Heart left ventricle (tissue), 16 donors: Measurements from ENCODE around the gene CDC14B. TPM values are rescaled to one million over a fixed set of nuclear protein-coding genes. Genes with fewer than 3 reads are reported as not detected.

ENCODE experiments used
- ATAC-seq, 4 donors: fragments of 200-7000 bp; cut with Tn5 transposase; one replicate each; pipeline ENCODE4 v1.9.1; 2020 to 2022; ENCODE audit warnings: moderate library complexity in 4 of 4, mild to moderate bottlenecking in 3 of 4, moderate number of reproducible peaks in 1 of 4
- DNase-seq, 5 donors: peaks; one replicate each; pipeline ENCODE4 v3.0.0-alpha.2; 2020
- H3K27ac ChIP-seq, 12 donors: fragments of 200-600 bp; sonication (generic) in 4 of 12; one replicate each; pipeline versions ENCODE4 v1.5.0 to v1.8.0; 2016 to 2022; ENCODE audit warnings: mild to moderate bottlenecking in 2 of 12
- H3K27me3 ChIP-seq, 9 donors: fragments of 200-600 bp; sonication (generic) in 2 of 9; one replicate each; pipeline versions ENCODE4 v1.5.1 to v1.8.0; 2016 to 2022; ENCODE audit warnings: mild to moderate bottlenecking in 3 of 9
- H3K36me3 ChIP-seq, 9 donors: fragments of 200-600 bp; sonication (generic) in 2 of 9; one replicate each; pipeline versions ENCODE4 v1.5.0 to v1.8.0; 2018 to 2022; ENCODE audit warnings: mild to moderate bottlenecking in 2 of 9
- H3K4me1 ChIP-seq, 12 donors: fragments of 200-600 bp; sonication (generic) in 4 of 12; one replicate each; pipeline versions ENCODE4 v1.5.0 to v1.8.0; 2016 to 2022; ENCODE audit warnings: mild to moderate bottlenecking in 3 of 12
- H3K4me3 ChIP-seq, 12 donors: fragments of 200-600 bp; sonication (generic) in 4 of 12; one replicate each; pipeline versions ENCODE4 v1.5.0 to v1.8.0; 2017 to 2022; ENCODE audit warnings: mild to moderate bottlenecking in 9 of 12, moderate library complexity in 4 of 12
- H3K9me3 ChIP-seq, 12 donors: fragments of 200-600 bp; sonication (generic) in 4 of 12; one replicate each; pipeline versions ENCODE4 v1.5.0 to v1.8.0; 2016 to 2022; ENCODE audit warnings: mild to moderate bottlenecking in 1 of 12
- CTCF ChIP-seq, 12 donors: fragments of 200-600 bp; sonication (generic) in 4 of 12; IDR thresholded peaks; one replicate each; pipeline versions ENCODE4 v1.5.0 to v1.8.0; 2018 to 2022; ENCODE audit warnings: antibody characterized with exemption in 12 of 12, mild to moderate bottlenecking in 5 of 12
- POLR2A ChIP-seq, 2 donors: fragments of 450-650 bp; IDR thresholded peaks; one replicate each; pipeline ENCODE4 v1.6.1; 2017; ENCODE audit warnings: antibody characterized with exemption in 2 of 2, mild to moderate bottlenecking in 2 of 2, moderate library complexity in 2 of 2
- WGBS, 4 donors: extraction: QIAGEN DNeasy Blood & Tissue Kit in 2 of 4; methylation state at CpG; one replicate each; pipeline versions ENCODE4 v1.1.5 to v1.1.7; 2013 to 2018; 5-methylcytosine and 5-hydroxymethylcytosine counted together
- intact Hi-C, 10 donors: fragments of 100-400 bp; cut with DNase I; formaldehyde crosslinking; loops; one replicate each; pipeline versions ENCODE4 v1.11.1 to v1.14.2; 2022
- polyA plus RNA-seq, 2 donors: library from polyadenylated mRNA; stranded (reverse); fragments of 200-250 nt; gene quantifications; one replicate each; pipeline ENCODE4 v1.2.3, GENCODE V29; 2013
- total RNA-seq, 9 donors: library from RNA; depleted of rRNA in 2 of 9; stranded (reverse); fragments of >200 nt in 2 of 9; fragmentation: NEBNext Ultra II Directional in 3 of 9; extraction: Animal tissue kit (Norgen Biotek cat#: 25700) in 3 of 9; gene quantifications; one replicate each; pipeline versions ENCODE4 v1.1.0 to v1.2.4, GENCODE V29; 2016 to 2023
- donor health status: ischemic (EF 13 %, LVEDD 7.1; RV severe dilation, severe dysfunction).
- donor health status: healthy with polysubstance abuse.
- donor health status: DM: no; HTN: yes; CAD: no.
- donor health status: DM: no; HTN: no; CAD: no.
- donor health status: ischemic (EF 25% LVEDD 6.9; RV normal size, moderate dysfunction).
- donor health status: ischemic (EF 25% LVEDD 5.7; RV mildly dilated, moderate dysfunction).
- donor health status: healthy.
- donor health status: DM: yes; HTN: yes; CAD: no.
- donor health status: ischemic (EF 35%, LVEDD 5.7; RV mildly dilated, moderate dysfunction).
- donor health status: nonischemic (EF 11% LVEDD 7.7; RV severe dilation, severe dysfunction).
- donor health status: DM: yes; HTN: yes; CAD: no.
- donor health status: PGD.
- donor health status: ischemic (EF 29% LVEDD 5.4; RV normal size, mild dysfunction).
- donor health status: nonischemic (EF 23%, LVEDD 6.1; RV moderate dilation, normal function).

The CDC14B gene
- total and polyA plus RNA-seq, 11 donors = 5.1 to 37.0 (median 23.7) TPM

DNA sequence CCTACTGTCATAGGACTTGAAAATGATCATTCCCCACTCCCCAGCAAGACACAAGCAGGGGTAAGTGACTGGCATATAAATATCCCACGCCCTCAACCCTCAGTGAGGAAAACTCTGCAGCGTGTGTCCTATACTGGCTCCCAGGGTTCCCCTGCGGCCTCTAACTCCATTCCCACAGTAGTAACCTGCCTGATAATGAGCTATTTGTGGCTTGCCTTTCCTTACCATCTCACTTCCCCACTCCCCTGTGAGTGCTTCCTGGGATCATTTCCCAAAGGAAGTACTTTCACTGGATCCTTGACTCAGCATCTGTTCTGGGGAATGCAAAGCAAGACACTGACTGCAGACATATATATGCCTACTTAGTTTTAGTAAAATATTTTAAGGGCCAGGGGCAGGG is 14.3 kb downstream of the CDC14B start:
- ATAC-seq (peak; percentile 50 to 74 (median 59)), DNase-seq (no peak)
- no peaks in the 10 kb centered on the region for H3K36me3 ChIP-seq
- no peak overlapping the region for H3K4me3 ChIP-seq
- intact Hi-C loops = no loop called here
- no peaks in the 10 kb centered on the region for H3K27me3 ChIP-seq
- H3K9me3 ChIP-seq = no peaks in the 10 kb centered on the region
- H3K27ac ChIP-seq = peak overlapping the region in 7 of 12 donors; percentile 8 to 78 (median 59)
- 33 to 54% (median 43%) methylated on average over 3 of the region's 3 CpGs for WGBS, 4 donors
- peaks cover 0 to 26% (median 12%) of the 10 kb centered on the region in 12 donors for H3K4me1 ChIP-seq
- no peak for TF ChIP-seq POLR2A (IDR thresholded peaks at IDR 0.05)
- TF ChIP-seq CTCF (IDR thresholded peaks at IDR 0.05) = no peak

DNA sequence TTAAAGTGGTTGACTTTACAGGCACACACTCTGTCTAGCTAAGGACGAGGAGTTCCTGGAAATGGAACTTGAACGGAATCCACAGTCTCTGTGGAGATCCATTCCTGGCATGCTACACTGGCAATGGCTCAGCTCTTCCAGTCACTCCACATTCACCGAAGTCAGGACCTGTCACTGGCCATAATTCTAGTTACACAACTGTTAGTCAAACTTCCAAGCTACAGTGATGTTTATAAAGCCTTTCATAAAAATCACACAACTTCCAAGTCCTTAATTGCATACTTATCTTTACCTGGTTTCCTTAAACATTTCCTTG is 15.7 kb downstream of the CDC14B start:
- Histone ChIP-seq H3K36me3 (no peaks in the 10 kb centered on the region), H3K27ac (peak overlapping the region in 10 of 12 donors; percentile 19 to 78 (median 66)), H3K4me3 (peak overlapping the region in 3 of 12 donors; percentile 2 to 15 (median 2)), H3K9me3 (no peaks in the 10 kb centered on the region), H3K27me3 (no peaks in the 10 kb centered on the region), H3K4me1 (peaks cover 0 to 26% (median 12%) of the 10 kb centered on the region in 12 donors)
- DNase-seq (peak in 2 of 5 donors; percentile 36 to 45), ATAC-seq (peak; percentile 80 to 90 (median 84))
- intact Hi-C loops = no loop called here
- TF ChIP-seq CTCF (IDR thresholded peaks at IDR 0.05) = no peak
- 30 to 36% (median 33%) methylated on average over 3 of the region's 3 CpGs for WGBS, 4 donors

DNA sequence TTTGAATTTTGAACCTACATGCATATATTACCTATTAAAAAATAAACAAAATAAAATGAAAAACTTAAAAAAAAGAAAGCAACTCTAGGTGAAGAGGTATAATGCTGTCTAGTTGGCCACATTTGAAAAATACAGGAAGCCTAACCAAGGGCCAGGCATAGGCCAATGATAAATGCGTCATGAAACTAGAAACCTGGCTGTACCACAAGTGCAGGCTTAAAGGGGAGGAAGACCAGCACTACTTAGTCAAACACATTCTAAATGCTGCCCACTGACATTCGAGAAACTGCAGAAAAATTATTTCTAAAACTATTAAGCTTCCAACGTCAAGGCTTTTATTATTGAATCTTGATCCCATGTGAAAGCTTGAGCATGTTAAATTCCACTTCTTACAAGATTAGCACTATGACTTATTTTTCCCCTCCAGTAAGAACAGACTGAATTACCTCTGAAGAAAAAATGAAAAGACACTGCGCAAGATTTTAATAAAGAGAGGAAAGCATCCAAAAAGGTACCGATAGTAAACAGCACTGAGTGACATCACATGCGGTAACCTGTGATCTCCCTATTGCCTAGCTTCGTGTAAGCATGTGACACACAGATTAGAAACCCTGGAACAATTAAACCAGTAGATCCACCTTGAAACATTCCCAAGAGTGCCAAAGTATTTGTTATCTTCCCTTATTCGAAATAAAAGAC is 16.2 kb downstream of the CDC14B start:
- Histone ChIP-seq H3K9me3 (no peaks in the 10 kb centered on the region), H3K27me3 (no peaks in the 10 kb centered on the region), H3K27ac (peak overlapping the region in 11 of 12 donors; percentile 19 to 78 (median 64)), H3K4me3 (peak overlapping the region in 3 of 12 donors; percentile 2 to 15 (median 2)), H3K36me3 (no peaks in the 10 kb centered on the region), H3K4me1 (peaks cover 0 to 26% (median 12%) of the 10 kb centered on the region in 12 donors)
- 53 to 62% (median 59%) methylated on average over 8 of the region's 8 CpGs for WGBS, 4 donors
- no peak for TF ChIP-seq CTCF (IDR thresholded peaks at IDR 0.05)
- no peak for TF ChIP-seq POLR2A (IDR thresholded peaks at IDR 0.05)
- ATAC-seq (peak; percentile 79 to 89 (median 84)), DNase-seq (no peak)
- intact Hi-C loops = no loop called here

DNA sequence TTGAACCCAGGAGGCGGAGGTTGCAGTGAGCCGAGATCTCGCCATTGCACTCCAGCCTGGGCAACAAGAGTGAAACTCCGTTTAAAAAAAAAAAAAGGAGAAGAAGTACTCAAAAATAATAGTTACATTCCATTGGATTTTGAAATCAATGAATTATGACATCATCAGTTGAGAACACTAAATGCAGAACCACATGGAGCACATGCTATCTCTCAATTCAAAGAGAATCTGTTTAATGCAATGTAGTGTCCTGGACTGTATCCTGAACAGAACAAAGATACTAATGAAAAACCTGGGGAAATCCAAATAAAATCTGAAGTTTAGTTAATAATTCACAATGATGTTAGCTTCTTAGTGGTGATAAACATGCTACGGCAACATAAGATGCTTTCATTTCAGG is 20.3 kb downstream of the CDC14B start:
- DNase-seq (no peak), ATAC-seq (no peak)
- no peak overlapping the region for H3K4me3 ChIP-seq
- intact Hi-C loops = no loop called here
- WGBS, 4 donors = 90 to 94% (median 92%) methylated on average over 5 of the region's 5 CpGs
- no peaks in the 10 kb centered on the region for H3K36me3 ChIP-seq
- H3K27ac ChIP-seq = no peak overlapping the region
- TF ChIP-seq POLR2A (IDR thresholded peaks at IDR 0.05) (no peak), CTCF (IDR thresholded peaks at IDR 0.05) (no peak)
- H3K27me3 ChIP-seq = no peaks in the 10 kb centered on the region
- peaks cover 0 to 9% (median 0%) of the 10 kb centered on the region in 12 donors for H3K9me3 ChIP-seq
- H3K4me1 ChIP-seq = peaks cover 0 to 12% (median under 1%) of the 10 kb centered on the region in 12 donors
